HEK293T (cell line): ENCODE data around the gene DLK1.

Source experiments
- FOXA1 ChIP-seq: fragments of 450-650 bp; IDR thresholded peaks from 2 replicates; pipeline ENCODE4 v1.6.1; 2016; ENCODE audit warnings: mild to moderate bottlenecking
- FOXK2 ChIP-seq: fragments of 450-650 bp; IDR thresholded peaks from 2 replicates; pipeline ENCODE4 v1.6.1; 2016; ENCODE audit warnings: mild to moderate bottlenecking
- FOXM1 ChIP-seq: fragments of 450-650 bp; IDR thresholded peaks from 2 replicates; pipeline ENCODE4 v1.6.1; 2017; ENCODE audit warnings: mild to moderate bottlenecking, borderline replicate concordance
- LEF1 ChIP-seq: fragments of 450-650 bp; IDR thresholded peaks from 2 replicates; pipeline ENCODE4 v1.6.1; 2017; ENCODE audit warnings: mild to moderate bottlenecking, borderline replicate concordance
- PKNOX1 ChIP-seq: fragments of 450-650 bp; IDR thresholded peaks from 2 replicates; pipeline ENCODE4 v1.6.1; 2016
- SP1 ChIP-seq: fragments of 450-650 bp; IDR thresholded peaks from 2 replicates; pipeline ENCODE4 v1.6.1; 2017

DNA sequence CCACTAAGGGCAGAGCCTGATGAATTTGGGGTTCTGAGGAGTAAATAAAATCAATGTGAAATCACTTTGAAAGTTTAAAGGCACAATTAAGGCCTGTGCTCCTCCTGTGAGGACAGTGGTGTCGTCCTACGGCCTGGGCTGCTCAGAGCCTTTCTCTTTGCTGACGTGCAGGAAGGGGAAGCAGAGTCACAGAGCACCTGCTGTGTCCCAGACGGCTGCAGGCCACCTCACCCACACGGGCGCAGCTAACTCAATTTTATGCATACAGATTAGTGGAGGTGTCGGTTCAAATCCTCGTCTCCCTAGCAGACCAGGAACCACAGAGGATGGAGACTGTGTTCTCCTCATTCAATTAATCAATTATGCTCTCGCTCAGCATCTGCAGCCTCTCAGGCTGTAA lies 11.4 kb upstream of the DLK1 start:
- no peak for TF ChIP-seq FOXA1
- no peak for TF ChIP-seq SP1
- no peak for TF ChIP-seq LEF1
- TF ChIP-seq FOXM1, result no peak
- TF ChIP-seq FOXK2, result no peak
- no peak for TF ChIP-seq PKNOX1
